Body of pancreas (tissue), 4 donors: Measurements from ENCODE around the gene LAMA4.

Source experiments
- CTCF ChIP-seq, 7 experiments: fragments of 450-650 bp in 4 of 7; fragments of 200-600 bp in 3 of 7; sonication (generic) in 3 of 7; IDR thresholded peaks; one replicate each; pipeline ENCODE4 v1.5.1; 2016 to 2019; ENCODE audit warnings: antibody characterized with exemption in 7 of 7
- POLR2A ChIP-seq, 3 donors: fragments of 450-650 bp; IDR thresholded peaks; one replicate each; pipeline ENCODE4 v1.6.1; 2016; ENCODE audit warnings: antibody characterized with exemption in 3 of 3, mild to moderate bottlenecking in 2 of 3

GRCh38 chr6:112193117-112193516 lies 61.2 kb downstream of the LAMA4 start:
- TF ChIP-seq CTCF (IDR thresholded peaks at IDR 0.05) (no peak), POLR2A (IDR thresholded peaks at IDR 0.05) (no peak)
